GM18951 (cell line): ENCODE results near the gene USP31.

ENCODE experiments used
- POLR2A ChIP-seq: IDR thresholded peaks from 4 replicates; pipeline ENCODE4 v1.6.1; 2011; ENCODE audit warnings: mild to moderate bottlenecking; ENCODE audit not compliant: insufficient read length, insufficient read depth; ENCODE audit errors: extremely low read depth
- in situ Hi-C: fragments of 300-500 bp; cut with MboI; formaldehyde crosslinking; loops from one replicate; pipeline ENCODE4 v1.12.0; 2022; ENCODE audit warnings: low sequenced_read_pairs, mixed read lengths, inconsistent platforms; ENCODE audit not compliant: unreplicated experiment

The USP31 gene

GRCh38 chr16:23134274-23134673, 15.0 kb downstream of the USP31 start:
- in situ Hi-C loops = no loop called here
- TF ChIP-seq POLR2A = no peak

- in situ Hi-C loops = no loop called here
- no peak for TF ChIP-seq POLR2A
Observed at GRCh38 chr16:23132775-23133463, 16.3 kb downstream of the USP31 start.

- in situ Hi-C loops = no loop called here
- TF ChIP-seq POLR2A = no peak
Observed at GRCh38 chr16:23131931-23132621, 17.2 kb downstream of the USP31 start.

GRCh38 chr16:23131436-23131835, 17.8 kb downstream of the USP31 start:
- in situ Hi-C loops = no loop called here
- TF ChIP-seq POLR2A = no peak

GRCh38 chr16:23131036-23131435, 18.2 kb downstream of the USP31 start:
- TF ChIP-seq POLR2A = no peak
- in situ Hi-C loops = no loop called here

GRCh38 chr16:23129686-23130085, 19.6 kb downstream of the USP31 start:
- TF ChIP-seq POLR2A = no peak
- in situ Hi-C loops = no loop called here

- no peak for TF ChIP-seq POLR2A
- in situ Hi-C loops = no loop called here
Observed at GRCh38 chr16:23128056-23128455, 21.2 kb downstream of the USP31 start.

GRCh38 chr16:23125277-23125676, 24.0 kb downstream of the USP31 start:
- in situ Hi-C loops = no loop called here

GRCh38 chr16:23124315-23124714, 24.9 kb downstream of the USP31 start:
- no peak for TF ChIP-seq POLR2A
- in situ Hi-C loops = no loop called here

More at GRCh38 chr16:23125277-23125676, 24.0 kb downstream of the USP31 start:
- TF ChIP-seq POLR2A = no peak

- in situ Hi-C loops = no loop called here
- TF ChIP-seq POLR2A = no peak
Observed at GRCh38 chr16:23122144-23122543, 27.1 kb downstream of the USP31 start.

- no peak for TF ChIP-seq POLR2A
- in situ Hi-C loops = no loop called here
Observed at GRCh38 chr16:23121024-23121423, 28.2 kb downstream of the USP31 start.

GRCh38 chr16:23120562-23120961, 28.7 kb downstream of the USP31 start:
- TF ChIP-seq POLR2A = no peak
- in situ Hi-C loops = no loop called here

- in situ Hi-C loops = no loop called here
- no peak for TF ChIP-seq POLR2A
Observed at GRCh38 chr16:23119570-23119969, 29.7 kb downstream of the USP31 start.
